Measurements from ENCODE around the gene UCP3.

- 0 out of 2 replicates have a peak, but pooled peaks have one; percentile 22 for TF ChIP-seq CTCF (conservative IDR thresholded peaks at IDR 0.05; ENCODE audit: low read length)
- TF ChIP-seq EZH2phosphoT487 (IDR thresholded peaks at IDR 0.05; ENCODE audit: borderline replicate concordance, low read depth, low read length), result no peak
Measured at GRCh38 chr11:74033046-74033445, 24.2 kb upstream of the UCP3 start.
